Right lung (tissue), 5 donors: ENCODE measurements around the gene CMKLR1. TPM values are rescaled to one million over a fixed set of nuclear protein-coding genes. Genes with fewer than 3 reads are reported as not detected.

Source experiments
- DNase-seq, 2 donors: peaks; one replicate each; pipeline ENCODE4 v3.0.0-alpha.2; 2013
- polyA plus RNA-seq, 5 donors: library from polyadenylated mRNA; unstranded; fragments of 120-200 nt; gene quantifications; one replicate each; pipeline versions ENCODE4 v1.2.1 to v1.2.3, GENCODE V29; 2013; ENCODE audit warnings: inconsistent platforms in 1 of 5, low replicate concordance in 1 of 5; ENCODE audit not compliant: insufficient read length in 5 of 5, insufficient read depth in 1 of 5

The CMKLR1 gene
- polyA plus RNA-seq, 5 donors: 10.1 to 13.5 (median 12.7) TPM

DNA sequence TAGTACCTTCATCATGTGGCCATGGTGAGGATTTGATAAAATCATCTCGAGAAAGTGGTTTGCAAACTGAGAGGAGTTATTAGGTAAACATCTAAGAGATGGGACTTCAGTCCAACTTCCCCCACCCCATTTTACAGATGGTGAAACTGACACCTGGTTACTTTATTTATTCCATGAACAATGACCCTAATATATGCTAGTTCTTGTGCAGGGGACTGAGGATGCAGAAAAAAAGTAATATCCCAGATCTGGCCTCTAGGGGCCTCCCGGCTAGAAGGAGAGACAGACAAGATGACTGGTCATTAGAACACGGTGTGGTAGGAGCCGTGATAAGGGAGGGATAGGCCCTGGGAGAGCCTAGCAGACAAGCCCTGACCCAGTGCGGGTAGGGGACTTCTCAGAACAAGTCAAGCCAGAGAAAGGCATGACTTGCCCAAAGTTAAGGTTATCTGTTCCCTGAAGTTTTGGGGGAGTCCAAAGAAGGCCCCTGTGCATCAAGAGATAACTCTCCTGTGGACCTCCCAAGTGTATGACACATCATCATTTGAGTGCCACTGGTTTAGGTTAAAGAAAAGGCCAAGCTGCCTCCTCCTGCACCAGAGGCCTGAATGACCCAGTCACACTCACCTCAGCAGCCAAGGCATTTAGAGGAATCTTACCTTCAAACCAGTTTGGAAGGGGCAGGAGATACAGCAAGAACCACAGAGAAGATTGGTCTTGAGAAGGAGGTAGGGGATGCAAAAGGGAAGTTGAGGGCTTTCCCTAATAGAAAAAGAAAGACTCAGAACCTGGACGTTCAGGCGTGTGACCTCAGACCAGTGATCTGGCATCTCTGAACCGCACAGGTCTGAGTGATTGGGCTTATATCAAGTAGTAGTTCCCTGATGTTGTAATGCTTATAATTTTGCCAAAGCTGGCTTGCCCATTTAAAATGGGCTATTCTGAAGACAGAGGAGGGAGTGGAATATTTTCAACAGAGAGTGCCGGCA, 1.6 kb downstream of the CMKLR1 start:
- DNase-seq: no peak

DNA sequence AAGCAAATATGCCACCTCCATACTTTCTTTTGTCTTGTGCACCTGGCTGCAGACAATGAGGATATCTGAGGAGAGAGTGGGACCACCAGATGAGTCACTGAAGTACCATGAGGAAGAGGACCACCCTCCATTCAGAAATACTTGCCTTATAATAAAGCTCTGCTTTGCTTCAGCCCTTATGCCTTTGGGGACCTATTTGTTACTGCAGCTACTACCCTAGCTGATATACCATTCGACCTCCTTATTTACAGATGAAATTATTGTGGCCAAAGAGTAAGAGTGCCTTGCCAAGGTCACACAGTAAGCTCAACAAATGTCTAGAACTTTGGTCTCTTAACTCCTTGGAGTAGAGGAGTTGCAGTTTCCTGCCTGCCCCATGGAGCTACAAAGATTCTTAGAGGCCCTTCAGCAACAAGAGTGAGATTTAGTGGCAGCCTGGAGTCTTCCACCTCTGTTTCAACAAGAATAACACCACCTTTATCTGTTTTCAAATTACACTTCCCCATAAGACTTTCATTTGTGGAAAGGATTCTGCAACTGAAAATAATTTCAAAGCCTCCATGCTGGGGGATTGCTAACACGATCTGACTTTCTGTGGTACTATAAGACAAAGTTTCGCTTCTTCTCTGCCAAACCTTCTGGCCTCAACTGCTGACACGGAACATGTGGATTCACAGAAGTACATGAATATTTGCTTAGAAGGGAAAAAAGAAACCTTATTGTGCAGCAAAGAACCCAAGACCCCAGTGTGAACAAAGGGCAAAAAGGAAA, 3.6 kb downstream of the CMKLR1 start:
- no peak for DNase-seq

DNA sequence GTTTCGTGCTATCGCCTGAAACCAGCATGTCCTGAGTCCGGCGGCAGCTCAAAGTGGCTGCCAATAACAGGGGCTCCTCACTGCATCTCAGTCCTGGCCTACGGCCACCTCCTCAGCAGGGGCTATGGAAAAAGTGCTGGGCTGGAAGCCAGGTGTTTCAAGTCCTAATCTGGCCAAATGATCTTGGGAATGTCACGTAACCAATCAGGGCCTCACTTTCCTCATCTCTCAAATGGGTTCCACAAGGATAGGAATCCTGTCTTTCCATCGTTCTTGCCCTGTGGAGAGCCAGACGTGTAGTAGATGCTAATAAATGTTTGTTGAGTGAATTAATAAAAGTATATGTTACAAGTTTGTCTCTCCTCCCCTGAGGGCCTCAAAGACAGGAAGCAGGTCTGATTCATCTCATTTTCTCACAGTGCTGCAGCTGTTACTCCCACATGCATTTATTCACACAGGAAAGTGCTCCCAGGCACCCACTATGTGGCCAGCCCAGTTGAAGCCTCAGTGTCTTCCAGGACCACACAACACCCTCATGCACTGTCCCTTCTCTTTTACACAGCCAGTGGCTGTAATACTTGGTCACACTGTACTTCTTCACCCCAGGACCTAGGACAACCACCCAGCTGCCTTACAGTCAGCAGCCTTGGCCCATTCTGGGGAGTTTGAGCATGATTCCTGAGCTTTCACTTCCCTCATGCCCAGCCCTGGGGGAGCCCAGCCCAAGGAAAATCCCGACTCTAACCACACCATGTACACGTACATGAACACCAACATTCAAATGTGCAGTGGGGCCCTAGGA, 5.0 kb downstream of the CMKLR1 start:
- no peak for DNase-seq

DNA sequence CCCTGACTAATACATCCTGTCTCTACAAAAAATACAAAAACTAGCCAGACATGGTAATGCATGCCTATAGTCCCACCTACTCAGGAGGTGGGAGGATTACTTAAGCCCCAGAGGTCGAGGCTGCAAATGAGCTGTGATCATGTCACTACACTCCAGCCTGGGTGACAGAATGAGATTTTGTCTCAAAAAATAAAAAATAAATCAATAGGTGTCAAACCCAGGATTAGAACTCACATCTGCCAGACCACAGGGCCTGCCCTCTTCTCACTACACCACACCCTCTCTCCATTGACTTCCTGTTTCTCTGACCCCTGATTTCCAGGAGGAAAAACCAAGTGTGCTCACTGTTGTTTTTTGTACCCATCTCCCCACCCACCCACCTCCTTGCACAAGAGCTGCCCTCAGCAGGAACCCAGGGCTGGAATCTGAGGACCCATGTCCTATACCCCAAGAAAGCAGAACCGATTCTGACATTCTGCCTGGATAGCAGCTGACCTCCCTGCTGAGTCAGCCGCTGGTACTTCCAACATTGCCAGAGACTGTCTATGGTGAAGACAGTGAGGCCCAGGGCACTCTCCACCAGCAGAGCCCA, 6.2 kb downstream of the CMKLR1 start:
- no peak for DNase-seq

DNA sequence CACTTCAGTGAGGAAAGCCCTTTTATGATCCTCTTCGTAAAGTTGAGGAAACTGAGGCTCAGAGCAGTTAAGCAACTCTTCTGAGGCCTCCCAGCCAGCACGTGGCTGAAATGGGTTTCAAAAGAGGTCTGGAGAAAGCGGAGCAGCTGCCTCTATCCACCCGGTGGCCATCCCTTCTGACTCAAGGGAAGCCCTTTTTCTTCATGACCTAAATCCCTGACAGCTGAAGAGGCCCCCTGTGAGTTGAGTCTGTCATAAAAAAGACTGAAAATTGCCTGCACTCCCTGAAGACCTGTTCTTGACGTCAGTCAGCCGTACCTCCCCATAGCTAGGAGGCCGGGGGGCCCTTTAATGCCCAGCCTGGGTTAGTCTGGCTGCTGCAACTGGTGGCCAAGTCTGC, 10.7 kb downstream of the CMKLR1 start:
- DNase-seq: no peak

DNA sequence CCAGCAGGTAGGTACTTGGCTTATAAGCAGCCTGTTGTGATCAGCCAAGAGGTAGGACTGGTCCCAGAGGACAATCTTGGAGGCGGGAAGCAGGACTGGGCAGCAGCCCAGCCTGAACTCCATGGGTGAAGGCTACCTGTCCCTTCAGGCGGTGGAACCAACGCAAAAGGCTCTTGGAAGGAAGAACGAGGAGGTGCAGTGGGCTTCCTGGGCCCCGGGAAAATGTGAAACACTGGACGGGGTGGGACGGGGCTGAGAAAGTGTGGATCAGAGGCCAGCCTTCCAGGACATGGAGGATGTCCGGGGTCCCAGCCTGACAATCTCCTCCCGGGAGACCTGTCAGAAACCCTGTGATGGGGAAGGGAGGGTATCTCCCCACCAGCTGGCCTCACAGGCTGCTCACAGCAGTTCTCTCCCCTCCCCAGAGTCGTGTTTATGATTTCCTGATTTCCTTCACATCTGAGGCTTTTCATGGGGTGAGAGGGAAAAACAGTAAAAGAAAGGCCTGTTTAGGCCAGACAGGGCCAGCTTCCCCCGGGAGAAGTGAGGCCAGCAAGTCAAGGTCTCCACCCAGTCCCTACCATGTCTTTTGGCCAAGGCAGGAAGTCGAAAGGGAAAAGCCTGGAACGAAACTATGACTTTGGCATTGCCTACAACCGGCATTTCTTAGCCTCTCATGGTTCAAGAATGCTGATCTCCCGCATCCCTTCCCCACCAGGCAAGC, 11.3 kb downstream of the CMKLR1 start:
- DNase-seq: no peak

DNA sequence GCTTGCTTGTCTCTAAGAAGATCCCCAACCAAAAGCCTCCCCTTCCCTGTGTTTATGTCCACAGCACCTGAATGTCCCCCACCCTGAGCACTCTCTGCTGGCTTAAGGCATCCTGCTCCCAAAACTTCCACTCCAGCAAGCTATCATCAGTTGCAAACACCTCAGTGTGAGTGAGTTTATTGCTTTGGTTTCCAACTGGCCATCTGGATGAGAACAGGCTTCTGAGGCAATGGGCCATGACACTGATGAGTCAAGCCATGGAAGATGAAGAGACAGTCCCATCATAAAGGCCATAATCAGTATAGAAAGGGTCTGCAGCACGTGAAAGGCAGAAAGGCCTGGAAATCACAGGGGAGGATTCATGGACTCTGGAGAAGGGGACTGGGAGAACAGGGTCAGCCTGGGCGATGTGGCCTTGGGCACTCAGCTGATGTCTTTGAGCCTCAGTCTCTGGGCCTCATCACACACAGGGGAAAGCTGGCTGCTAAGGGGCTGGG, 12.8 kb downstream of the CMKLR1 start:
- no peak for DNase-seq

DNA sequence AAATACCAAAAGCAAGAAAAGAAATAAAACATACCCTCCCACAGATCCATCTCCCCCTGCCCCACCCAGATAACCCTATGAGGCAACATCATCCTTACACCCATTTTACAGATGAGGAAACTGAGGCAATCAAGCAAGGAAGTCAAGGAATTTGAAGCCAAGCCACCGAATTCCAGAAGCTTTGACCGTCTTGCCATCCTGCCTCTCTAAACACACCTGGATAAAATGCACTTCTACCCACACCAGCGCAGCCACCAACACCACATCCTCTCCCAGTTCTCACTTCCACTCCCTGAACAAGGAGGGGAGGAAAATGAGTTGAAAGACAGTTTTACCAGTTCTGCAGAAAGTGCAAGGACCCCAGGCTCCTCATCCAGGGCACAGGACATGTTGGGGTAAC, 13.6 kb downstream of the CMKLR1 start:
- DNase-seq: no peak

DNA sequence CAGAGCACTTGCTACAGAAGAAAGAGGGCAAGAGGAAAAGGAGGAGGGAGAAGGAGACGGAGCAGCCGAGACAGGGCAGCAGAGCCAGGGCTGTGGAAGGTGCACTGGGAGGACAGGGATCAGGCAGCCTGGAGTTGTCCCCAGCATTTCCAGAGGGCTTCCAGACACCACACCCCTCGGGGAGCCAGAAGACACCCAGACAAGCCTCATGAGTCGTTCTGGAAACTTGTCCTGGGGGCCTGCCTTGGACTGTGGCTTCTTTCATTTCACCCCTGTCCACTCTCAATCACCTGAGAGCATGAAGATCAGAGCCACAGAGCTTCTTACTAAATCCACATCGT, 14.1 kb downstream of the CMKLR1 start:
- DNase-seq: no peak

DNA sequence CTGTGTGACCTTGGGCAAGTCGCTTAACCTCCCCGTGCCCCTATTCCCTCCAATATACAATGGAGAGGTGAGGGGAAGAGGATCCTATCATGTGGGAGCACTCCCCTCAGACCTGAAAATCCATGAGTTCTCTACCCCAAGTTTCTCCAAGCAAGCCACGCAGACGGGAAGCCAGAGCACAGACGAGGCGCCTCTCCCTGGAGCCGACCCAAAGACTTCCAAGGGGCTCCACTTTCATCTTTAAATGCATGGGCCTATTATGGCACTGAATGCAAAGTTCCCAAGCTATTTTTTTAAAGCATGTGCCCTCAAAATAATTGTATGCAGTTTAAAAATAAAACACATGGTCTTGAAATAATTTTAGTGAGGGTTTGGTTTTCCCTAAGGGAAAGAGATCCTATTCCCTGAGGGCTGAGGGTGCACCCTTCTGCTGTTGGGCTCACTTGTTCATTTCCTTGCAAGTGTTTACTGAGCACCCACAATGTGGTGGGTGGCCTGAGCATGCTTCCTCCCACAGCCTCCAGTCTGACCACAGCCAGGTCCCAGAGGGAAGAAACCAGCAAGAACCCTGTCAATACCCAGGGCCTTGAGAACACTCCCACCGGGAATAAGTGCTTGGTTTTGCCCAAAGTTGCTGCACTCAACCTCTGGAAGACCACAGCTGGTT, 14.6 kb downstream of the CMKLR1 start:
- no peak for DNase-seq

DNA sequence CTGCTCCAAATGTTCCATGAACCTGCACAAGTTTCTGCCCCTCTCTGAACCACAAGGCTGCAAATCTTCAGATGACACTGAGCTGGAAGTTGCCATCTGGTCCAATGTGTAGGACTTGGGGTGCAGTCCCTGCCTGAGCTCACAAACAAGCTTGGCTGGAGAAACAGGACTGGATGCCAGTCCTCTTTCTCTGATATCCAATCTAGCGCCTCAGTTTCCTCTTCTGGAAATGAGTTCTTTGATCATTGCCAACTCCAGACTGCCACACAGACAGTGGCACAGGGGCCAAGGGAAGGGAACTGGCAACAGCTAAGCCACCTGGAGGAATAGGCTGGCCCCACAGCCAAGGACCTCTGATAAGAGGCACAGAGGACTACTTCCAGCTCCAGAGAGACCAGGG, 15.5 kb downstream of the CMKLR1 start:
- DNase-seq: no peak

DNA sequence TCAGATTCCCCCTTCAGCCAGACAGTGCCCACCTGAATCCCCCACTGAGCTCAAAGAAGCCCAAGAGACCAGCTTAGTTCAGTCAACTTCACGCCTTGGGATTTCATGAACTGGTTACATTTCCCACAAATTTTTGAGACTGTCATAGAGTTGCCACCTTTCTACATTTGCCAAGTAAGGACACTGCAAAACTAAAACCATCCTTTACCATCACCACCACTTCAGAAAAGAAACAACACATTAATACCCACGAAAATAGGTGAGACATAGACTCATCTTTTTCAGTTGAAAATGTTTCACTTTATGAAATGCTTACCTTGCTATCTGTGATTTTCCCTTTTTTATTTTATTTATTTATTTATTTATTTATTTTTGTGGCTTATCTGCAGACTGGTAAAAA, 16.1 kb downstream of the CMKLR1 start:
- DNase-seq: no peak

DNA sequence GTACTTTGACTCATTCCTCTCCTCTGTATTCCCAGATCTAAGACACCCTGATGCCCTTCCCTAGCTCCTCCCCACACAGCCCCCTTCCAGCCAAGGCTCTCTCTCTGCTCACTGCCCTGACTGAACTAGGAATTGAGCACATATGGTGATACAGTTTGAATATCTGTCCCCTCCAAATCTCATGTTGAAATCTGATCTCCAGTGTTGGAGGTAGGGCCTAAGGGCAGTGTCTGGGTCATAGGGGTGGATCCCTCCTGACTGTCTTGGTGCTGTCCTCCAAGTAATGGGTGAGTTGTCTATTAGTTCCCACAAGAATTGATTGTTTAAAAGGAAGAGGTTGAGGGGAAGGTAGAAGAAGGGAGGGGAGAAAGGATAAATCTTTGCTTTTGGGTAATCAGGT, 17.4 kb downstream of the CMKLR1 start:
- DNase-seq: no peak

DNA sequence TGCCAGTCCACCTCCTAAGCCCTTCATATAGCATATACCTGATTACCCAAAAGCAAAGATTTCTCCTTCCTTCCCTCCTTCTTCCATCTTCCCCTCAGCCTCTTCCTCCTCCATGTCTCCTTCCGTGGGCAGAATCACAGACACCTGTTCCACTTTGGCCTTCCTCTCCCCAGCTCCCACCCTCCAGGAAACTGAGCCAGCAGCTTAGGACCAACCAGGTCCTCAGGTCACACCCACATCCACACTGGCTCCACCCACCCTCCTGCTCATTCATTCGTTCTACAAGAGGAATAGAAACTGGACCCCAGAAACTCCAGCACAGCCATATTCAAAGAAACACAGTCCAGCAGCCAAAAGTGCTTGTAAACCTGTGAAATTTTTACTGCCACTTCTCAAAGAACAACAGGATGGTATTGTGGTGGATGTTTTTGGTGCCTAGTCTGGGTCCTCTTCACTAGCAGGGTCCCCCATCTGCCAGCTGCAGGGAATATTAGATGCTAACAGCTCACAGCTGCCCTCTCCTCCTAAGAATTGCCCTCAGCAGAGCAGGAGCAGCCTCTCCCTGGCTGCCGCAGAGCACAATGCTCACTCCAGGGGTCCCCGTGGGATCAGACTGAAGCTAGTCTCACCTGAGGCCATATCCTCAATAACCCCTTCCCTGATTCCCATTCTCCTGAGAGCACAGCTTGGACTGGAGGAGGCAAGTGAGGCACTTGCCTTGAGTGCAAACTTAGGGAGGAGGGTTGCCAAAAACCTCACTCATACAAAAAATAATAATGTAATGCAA, 18.4 kb downstream of the CMKLR1 start:
- DNase-seq: no peak

DNA sequence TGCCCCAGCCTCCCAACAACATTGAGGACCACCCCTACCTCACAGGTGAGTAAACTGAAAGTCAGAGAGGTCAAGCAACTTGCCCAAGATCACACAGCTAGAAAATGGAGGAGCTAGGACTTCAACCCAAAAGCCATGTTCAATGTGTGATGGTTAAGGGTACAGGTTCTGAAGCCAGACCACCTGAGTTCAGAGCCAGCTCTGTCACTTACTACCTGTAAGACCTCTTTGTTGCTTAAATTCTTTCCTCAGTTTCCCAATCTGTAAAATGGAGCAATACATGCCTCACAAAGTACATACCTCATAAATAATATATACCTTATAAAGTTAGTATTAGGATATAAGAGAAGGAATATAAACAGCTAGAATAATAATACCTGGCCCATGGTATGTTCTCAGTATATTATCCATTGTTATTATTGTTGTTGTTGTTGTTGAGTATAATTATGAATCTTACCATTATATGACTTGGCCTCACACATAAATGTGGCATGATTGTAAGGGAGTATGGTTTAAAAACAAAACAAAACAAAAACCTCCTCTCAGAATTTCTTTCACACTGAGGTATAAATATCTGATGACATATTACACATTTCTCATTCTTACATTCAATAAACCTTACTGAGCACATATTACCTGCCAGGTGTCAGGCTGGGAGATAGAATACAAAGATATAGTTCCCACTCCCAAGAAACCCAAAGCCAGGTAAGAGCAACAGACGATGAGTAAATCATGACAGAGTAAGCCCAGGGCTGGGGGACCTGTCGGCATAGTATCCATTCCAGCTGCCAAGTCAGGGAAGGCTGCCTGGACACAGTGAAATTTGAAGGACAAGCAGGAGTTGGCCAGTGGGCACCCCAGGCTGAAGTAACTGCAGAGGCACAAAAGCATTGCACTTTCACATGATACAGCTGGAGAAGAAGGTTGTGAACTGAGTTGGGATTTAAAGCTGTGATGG, 19.6 kb downstream of the CMKLR1 start:
- DNase-seq: no peak

DNA sequence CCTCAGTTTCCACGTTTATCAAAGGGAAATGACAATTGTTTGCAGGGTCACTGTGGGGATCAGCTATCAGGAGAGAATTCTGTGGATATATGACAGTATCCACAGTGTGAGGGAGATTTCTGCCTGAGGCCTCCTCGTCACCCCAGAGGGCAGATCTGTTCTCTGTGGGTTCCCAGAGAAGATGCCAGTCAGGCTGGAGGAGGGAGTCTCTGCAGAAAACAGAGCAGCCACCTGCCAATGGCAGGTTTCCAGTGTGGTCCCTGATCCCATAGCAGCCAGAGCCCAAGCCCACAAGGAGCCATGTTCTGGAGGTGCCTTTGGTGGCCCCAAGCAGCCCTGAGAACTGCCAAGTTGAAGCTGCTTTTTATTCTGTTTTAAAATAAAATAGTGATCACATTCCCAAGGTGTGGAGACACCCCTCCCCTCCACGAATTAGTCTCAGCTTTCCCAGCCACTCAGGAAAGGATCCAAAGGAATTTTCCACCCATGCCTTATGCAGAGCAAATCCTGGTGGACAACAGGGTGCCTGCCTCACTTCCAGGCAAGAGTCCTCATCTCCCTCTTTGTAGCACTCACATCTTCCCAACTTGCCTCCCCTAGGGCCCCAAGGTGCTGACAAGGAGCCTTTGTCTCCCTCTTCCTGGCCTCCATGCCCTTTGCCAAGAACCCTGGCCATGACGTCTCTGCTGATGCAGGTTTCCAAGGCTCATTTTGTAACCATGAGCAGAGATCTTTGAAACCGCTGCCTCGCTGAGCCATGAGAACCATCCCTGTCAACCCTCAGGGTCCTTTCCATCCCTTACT, 20.4 kb downstream of the CMKLR1 start:
- DNase-seq: no peak
